Neural crest cell (in vitro differentiated cells): ENCODE measurements around the gene PMVK. TPM values are rescaled to one million over a fixed set of nuclear protein-coding genes. Genes with fewer than 3 reads are reported as not detected.

Source experiments
- DNase-seq: peaks from one replicate; pipeline ENCODE4 v3.0.0; 2021; ENCODE audit warnings: low read depth, mixed read lengths, low spot score
- H3K27ac Mint-ChIP-seq: one replicate; pipeline ENCODE4 v1.8.0; 2021; ENCODE audit warnings: mild to moderate bottlenecking, mixed read lengths; ENCODE audit not compliant: unreplicated experiment
- H3K27me3 Mint-ChIP-seq: 2 replicates; pipeline ENCODE4 v1.8.0; 2021; ENCODE audit warnings: low read depth, mild to moderate bottlenecking, mixed read lengths
- H3K36me3 Mint-ChIP-seq: 2 replicates; pipeline ENCODE4 v1.8.0; 2021; ENCODE audit warnings: low read depth, mild to moderate bottlenecking, mixed read lengths
- H3K4me1 Mint-ChIP-seq: 2 replicates; pipeline ENCODE4 v1.8.0; 2021; ENCODE audit warnings: mixed read lengths
- H3K4me3 Mint-ChIP-seq: one replicate; pipeline ENCODE4 v1.8.0; 2021; ENCODE audit warnings: mild to moderate bottlenecking, mixed read lengths
- H3K9me3 Mint-ChIP-seq: 2 replicates; pipeline ENCODE4 v1.8.0; 2021; ENCODE audit warnings: mixed read lengths
- CTCF ChIP-seq: fragments of 200-600 bp; sonication (generic); conservative IDR thresholded peaks from 2 replicates; pipeline ENCODE4 v1.5.0; 2021; ENCODE audit warnings: antibody characterized with exemption, mild to moderate bottlenecking
- total RNA-seq: library from RNA; stranded (reverse); gene quantifications from 2 replicates; pipeline ENCODE4 v1.2.1, GENCODE V29; 2021

Gene PMVK
- total RNA-seq, 1 donor from 2014 or later = 37.0 TPM

- Mint-ChIP-seq H3K27ac (peak overlapping the region; percentile 19), H3K4me3 (no peak overlapping the region), H3K4me1 (no peaks in the 10 kb centered on the region), H3K9me3 (no peaks in the 10 kb centered on the region), H3K36me3 (peaks cover 18% of the 10 kb centered on the region), H3K27me3 (no peaks in the 10 kb centered on the region)
- no peak for DNase-seq
- no peak for TF ChIP-seq CTCF
Measured at GRCh38 chr1:154926201-154926600, 10.3 kb downstream of the PMVK start.

GRCh38 chr1:154925335-154926170 lies 11.0 kb downstream of the PMVK start:
- no peak for DNase-seq
- H3K9me3 Mint-ChIP-seq = no peaks in the 10 kb centered on the region
- H3K27ac Mint-ChIP-seq = no peak overlapping the region
- peaks cover 18% of the 10 kb centered on the region for H3K36me3 Mint-ChIP-seq
- no peaks in the 10 kb centered on the region for H3K4me1 Mint-ChIP-seq
- TF ChIP-seq CTCF = no peak
- no peaks in the 10 kb centered on the region for H3K27me3 Mint-ChIP-seq
- no peak overlapping the region for H3K4me3 Mint-ChIP-seq

GRCh38 chr1:154923695-154924094 lies 12.8 kb downstream of the PMVK start:
- Mint-ChIP-seq H3K4me1 (no peaks in the 10 kb centered on the region), H3K36me3 (peaks cover 18% of the 10 kb centered on the region), H3K27me3 (no peaks in the 10 kb centered on the region), H3K9me3 (no peaks in the 10 kb centered on the region), H3K4me3 (no peak overlapping the region), H3K27ac (no peak overlapping the region)
- DNase-seq = no peak
- TF ChIP-seq CTCF = no peak

GRCh38 chr1:154913273-154913672 lies 23.2 kb downstream of the PMVK start:
- H3K27me3 Mint-ChIP-seq = no peaks in the 10 kb centered on the region
- DNase-seq = no peak
- peaks cover 17% of the 10 kb centered on the region for H3K36me3 Mint-ChIP-seq
- H3K4me3 Mint-ChIP-seq = no peak overlapping the region
- no peak overlapping the region for H3K27ac Mint-ChIP-seq
- TF ChIP-seq CTCF = no peak
- no peaks in the 10 kb centered on the region for H3K4me1 Mint-ChIP-seq
- H3K9me3 Mint-ChIP-seq = peaks cover 13% of the 10 kb centered on the region

GRCh38 chr1:154912755-154913154 lies 23.8 kb downstream of the PMVK start:
- Mint-ChIP-seq H3K9me3 (peaks cover 17% of the 10 kb centered on the region), H3K27me3 (no peaks in the 10 kb centered on the region), H3K27ac (no peak overlapping the region), H3K4me1 (no peaks in the 10 kb centered on the region), H3K4me3 (no peak overlapping the region), H3K36me3 (peaks cover 21% of the 10 kb centered on the region)
- DNase-seq = no peak
- TF ChIP-seq CTCF = no peak
